Activated T-helper 9 cell treated with anti-CD3 and anti-CD28 coated beads, Interleukin-2, amount 50 U/mL, for 16 hours (primary cell): ENCODE results near the gene ZNF280D.

Source experiments
- DNase-seq: peaks from one replicate; pipeline ENCODE4 v3.0.0-alpha.2; 2020; ENCODE audit warnings: low read depth

ZNF280D gene

DNA sequence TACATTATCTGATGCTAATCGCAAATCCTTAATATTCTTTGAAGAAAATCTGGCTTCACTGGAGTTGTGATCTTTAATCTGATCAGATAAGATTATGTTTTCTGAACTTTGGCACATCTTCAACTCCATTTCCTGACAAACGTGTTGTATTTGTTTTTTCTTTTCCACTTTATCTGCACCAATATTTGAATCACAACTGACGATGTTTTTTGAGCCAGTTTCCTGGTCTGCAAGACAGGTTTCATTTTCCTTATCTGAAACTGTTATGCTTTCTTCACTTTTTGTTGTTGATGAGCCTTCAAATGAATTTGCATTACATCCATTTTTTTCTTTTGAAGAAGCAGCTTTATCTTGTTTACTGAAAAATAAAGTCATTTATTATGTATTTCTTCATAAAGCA is 101.5 kb downstream of the ZNF280D start:
- no peak for DNase-seq

- no peak for DNase-seq
These were observed 104.3 kb downstream of the ZNF280D start for GRCh38 chr15:56628893-56629532.

GRCh38 chr15:56619887-56620286 is 113.4 kb downstream of the ZNF280D start:
- no peak for DNase-seq

DNA sequence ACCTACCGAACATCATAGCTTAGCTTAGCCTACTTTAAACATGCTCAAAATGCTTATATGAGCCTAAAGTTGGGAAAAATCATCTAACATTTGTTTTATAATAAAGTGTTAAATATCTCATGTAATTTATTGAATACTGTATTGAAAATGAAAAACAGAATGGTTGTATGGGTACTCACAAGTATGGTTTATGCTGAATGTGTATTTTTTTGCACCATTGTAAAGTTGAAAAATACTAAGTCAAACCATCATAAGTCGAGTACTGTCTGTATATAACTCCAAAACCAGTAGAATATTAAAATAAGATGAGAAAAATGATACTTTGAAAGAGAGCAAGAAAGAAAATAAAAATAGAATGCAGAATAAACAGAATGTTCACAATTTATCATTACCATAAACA is 115.7 kb downstream of the ZNF280D start:
- DNase-seq, result no peak

DNA sequence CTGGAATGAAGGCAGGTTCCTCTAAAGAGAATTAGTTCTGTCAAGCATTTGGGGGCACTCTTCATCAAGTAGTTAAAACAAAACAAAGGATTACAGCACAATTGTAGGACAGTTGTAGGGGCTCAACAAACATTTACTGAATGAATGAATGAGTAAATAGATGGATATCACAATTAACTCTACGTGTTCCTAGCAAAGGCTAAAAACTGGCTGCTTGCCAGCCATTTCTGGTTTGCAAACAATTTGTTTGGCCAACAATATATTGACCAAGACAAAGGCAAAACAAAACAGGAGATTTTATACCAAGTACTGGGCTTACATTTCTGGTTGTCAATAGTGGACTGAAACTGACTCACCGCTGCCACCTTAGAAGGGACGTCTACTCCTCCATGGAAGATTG is 116.8 kb downstream of the ZNF280D start:
- DNase-seq, result no peak

GRCh38 chr15:56613811-56614210 is 119.5 kb downstream of the ZNF280D start:
- DNase-seq, result no peak

GRCh38 chr15:56608993-56609392 is 124.3 kb downstream of the ZNF280D start:
- DNase-seq, result no peak

DNA sequence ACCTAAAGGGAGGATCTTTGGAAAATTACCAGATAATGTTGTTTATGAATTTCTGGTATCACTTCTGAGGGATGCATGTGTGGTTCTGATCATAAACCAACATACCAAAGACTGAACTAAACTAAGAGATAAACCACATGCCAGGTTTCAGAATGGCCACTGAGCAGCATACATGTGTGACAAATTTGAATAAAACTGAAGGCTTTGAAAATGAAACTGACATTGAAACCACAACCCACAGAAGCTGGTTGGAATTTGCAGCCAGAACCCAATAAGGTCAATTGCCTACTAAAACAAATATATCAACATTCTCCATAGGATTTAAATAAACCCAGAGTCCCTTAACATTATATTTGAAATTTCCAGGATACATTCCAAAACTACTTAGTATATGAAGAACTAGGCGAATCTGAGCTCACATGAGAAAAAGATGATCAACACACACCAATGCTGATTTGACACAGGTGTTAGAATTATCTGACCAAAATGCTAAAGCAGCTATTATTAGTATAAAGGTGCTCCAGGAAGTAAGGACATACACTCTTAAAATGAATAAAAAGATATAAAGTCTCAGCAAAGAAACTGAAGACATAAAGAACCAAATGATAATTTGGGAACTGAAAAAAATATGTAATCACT is 125.0 kb downstream of the ZNF280D start:
- no peak for DNase-seq

DNA sequence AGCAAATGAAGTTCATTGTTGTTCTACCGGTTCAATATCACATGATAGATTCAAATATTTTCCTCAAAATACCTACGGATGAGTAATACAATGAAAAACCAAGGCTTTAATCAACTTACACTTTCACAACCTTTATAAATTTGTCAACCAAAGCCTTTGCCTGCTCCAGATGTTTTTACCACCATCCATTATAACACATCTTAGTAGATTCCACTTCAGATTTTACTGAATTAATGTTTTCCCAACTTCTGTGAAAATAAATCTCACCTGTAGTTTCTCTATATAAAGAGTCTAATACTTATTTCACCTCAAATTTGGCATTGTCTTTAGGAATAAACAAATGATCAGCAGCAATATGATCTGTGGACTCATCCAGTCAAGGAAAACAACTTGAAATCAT is 131.1 kb downstream of the ZNF280D start:
- no peak for DNase-seq

- no peak for DNase-seq
These were observed 132.9 kb downstream of the ZNF280D start for GRCh38 chr15:56600380-56600779.

DNA sequence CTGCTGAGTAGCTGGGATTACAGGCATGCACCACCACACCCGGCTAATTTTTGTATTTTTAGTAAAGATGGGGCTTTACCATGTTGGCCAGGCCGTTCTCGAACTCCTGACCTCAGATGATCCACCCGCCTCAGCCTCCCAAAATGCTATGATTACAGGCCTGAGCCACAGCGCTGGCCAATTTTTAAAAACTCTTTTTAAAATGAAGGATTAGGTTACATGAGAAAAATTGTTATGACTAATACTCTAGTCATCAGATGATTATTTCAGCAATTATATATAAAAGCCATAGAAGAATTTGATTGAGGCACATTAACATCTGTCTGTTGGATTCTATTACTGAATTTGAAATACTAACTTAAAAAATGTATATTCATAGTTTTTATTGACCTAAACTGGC is 134.3 kb downstream of the ZNF280D start:
- no peak for DNase-seq

GRCh38 chr15:56587686-56588085 is 145.6 kb downstream of the ZNF280D start:
- DNase-seq, result no peak

- no peak for DNase-seq
These were observed 147.1 kb downstream of the ZNF280D start for GRCh38 chr15:56586206-56586605.

DNA sequence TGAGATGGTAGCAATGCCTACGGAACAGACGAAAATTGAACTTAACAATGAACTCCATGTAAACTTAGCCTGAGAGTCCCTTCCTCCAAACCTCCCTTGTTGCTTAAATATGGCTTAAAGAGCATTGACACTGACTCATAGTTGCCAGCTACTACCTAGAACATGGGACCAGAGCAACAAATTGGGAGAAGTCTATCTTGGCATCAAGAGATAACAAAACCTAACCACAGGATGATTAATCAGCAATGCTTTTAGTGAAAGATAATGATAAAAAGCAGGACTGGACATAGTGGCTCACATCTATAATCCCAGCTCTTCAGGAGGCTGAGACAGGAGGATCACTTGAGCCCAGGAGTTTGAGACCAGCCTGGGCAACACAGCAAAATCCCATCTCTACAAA is 150.5 kb downstream of the ZNF280D start:
- no peak for DNase-seq
